B cell (primary cell): ENCODE data around the gene RSPH4A.

Source experiments
- EZH2 ChIP-seq: IDR thresholded peaks from 2 replicates; pipeline ENCODE4 v1.6.1; 2012; ENCODE audit warnings: borderline replicate concordance, low read depth, mild to moderate bottlenecking, moderate library complexity, low read length; ENCODE audit not compliant: insufficient read depth, poor library complexity, severe bottlenecking
- TF ChIP-seq, protein P1 (sequence below): fragments of 200-600 bp; IDR thresholded peaks from one replicate; pipeline ENCODE4 v1.8.0; 2022; ENCODE audit warnings: antibody characterized with exemption, mild to moderate bottlenecking

GRCh38 chr6:116682334-116682712 lies 66.0 kb downstream of the RSPH4A start:
- no peak for TF ChIP-seq EZH2
- TF ChIP-seq, protein P1, sequence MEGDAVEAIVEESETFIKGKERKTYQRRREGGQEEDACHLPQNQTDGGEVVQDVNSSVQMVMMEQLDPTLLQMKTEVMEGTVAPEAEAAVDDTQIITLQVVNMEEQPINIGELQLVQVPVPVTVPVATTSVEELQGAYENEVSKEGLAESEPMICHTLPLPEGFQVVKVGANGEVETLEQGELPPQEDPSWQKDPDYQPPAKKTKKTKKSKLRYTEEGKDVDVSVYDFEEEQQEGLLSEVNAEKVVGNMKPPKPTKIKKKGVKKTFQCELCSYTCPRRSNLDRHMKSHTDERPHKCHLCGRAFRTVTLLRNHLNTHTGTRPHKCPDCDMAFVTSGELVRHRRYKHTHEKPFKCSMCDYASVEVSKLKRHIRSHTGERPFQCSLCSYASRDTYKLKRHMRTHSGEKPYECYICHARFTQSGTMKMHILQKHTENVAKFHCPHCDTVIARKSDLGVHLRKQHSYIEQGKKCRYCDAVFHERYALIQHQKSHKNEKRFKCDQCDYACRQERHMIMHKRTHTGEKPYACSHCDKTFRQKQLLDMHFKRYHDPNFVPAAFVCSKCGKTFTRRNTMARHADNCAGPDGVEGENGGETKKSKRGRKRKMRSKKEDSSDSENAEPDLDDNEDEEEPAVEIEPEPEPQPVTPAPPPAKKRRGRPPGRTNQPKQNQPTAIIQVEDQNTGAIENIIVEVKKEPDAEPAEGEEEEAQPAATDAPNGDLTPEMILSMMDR, result no peak
